T-cell (primary cell): Measurements from ENCODE around the gene ZNF236. TPM values are rescaled to one million over a fixed set of nuclear protein-coding genes. Genes with fewer than 3 reads are reported as not detected.

ENCODE experiments used
- ATAC-seq, 4 experiments: fragments of 200-7000 bp in 3 of 4; fragments of 150-1000 bp in 1 of 4; cut with Tn5 transposase; replicated peaks in 1 of 4; 1 replicate in 3 of 4; 2 replicates in 1 of 4; pipeline ENCODE4 v1.10.0; 2021; ENCODE audit warnings: moderate library complexity in 3 of 4, mild to moderate bottlenecking in 2 of 4, moderate number of reproducible peaks in 1 of 4
- CTCF ChIA-PET, 2 donors: fragments of 300-600 bp; sonication (Branson Sonifier 250); formaldehyde crosslinking; loops; one replicate each; lab custom pipeline; 2022; ENCODE audit warnings: antibody characterized with exemption in 2 of 2; lab: Charles Lee
- POLR2A ChIA-PET, 2 donors: fragments of 300-600 bp; sonication (Branson Sonifier 250); formaldehyde crosslinking; loops; one replicate each; lab custom pipeline; 2022; ENCODE audit warnings: antibody characterized with exemption in 2 of 2; lab: Charles Lee
- DNase-seq, 35 experiments: peaks; one replicate each; pipeline versions ENCODE4 v3.0.0 to v3.0.0-alpha.2; 2013 to 2023
- H3K27ac ChIP-seq: one replicate; pipeline ENCODE4 v1.5.1; 2013; ENCODE audit warnings: low read length
- H3K27me3 ChIP-seq, 2 experiments: replicated peaks in 1 of 2; 1 replicate in 1 of 2; 2 replicates in 1 of 2; pipeline versions ENCODE4 v1.6.1 to v1.7.0; 2013; ENCODE audit warnings: low read length in 1 of 2, mixed read lengths in 1 of 2; ENCODE audit not compliant: control insufficient read depth in 2 of 2, insufficient read depth in 2 of 2; ENCODE audit errors: extremely low read depth in 1 of 2
- H3K36me3 ChIP-seq, 2 donors: 1 replicate in 1 of 2; 2 replicates in 1 of 2; pipeline versions ENCODE4 v1.6.1 to v1.7.0; 2013; ENCODE audit warnings: low read length in 1 of 2; ENCODE audit not compliant: control insufficient read depth in 2 of 2, insufficient read depth in 1 of 2; ENCODE audit errors: extremely low read depth in 1 of 2
- H3K4me1 ChIP-seq, 2 experiments: 1 replicate in 1 of 2; 2 replicates in 1 of 2; pipeline versions ENCODE4 v1.6.1 to v1.7.0; 2013; ENCODE audit warnings: low read length in 2 of 2, mixed read lengths in 1 of 2; ENCODE audit not compliant: insufficient read depth in 2 of 2, control insufficient read depth in 1 of 2; ENCODE audit errors: extremely low read depth in 1 of 2
- H3K4me3 ChIP-seq, 2 donors: 1 replicate in 1 of 2; 2 replicates in 1 of 2; pipeline versions ENCODE4 v1.5.1 to v1.7.0; 2013; ENCODE audit warnings: mild to moderate bottlenecking in 2 of 2, low read length in 1 of 2, moderate library complexity in 1 of 2; ENCODE audit not compliant: control insufficient read depth in 1 of 2; ENCODE audit errors: extremely low read depth in 1 of 2
- H3K9me3 ChIP-seq: 2 replicates; pipeline ENCODE4 v1.7.0; 2013
- H3K27ac Mint-ChIP-seq, 2 donors: one replicate each; pipeline ENCODE4 v1.8.0; 2020 to 2021; ENCODE audit warnings: mild to moderate bottlenecking in 2 of 2, mixed read lengths in 2 of 2
- H3K27me3 Mint-ChIP-seq, 2 donors: one replicate each; pipeline ENCODE4 v1.8.0; 2021 to 2022; ENCODE audit warnings: mixed read lengths in 2 of 2
- H3K36me3 Mint-ChIP-seq: one replicate; pipeline ENCODE4 v1.8.0; 2021; ENCODE audit warnings: mixed read lengths
- H3K4me1 Mint-ChIP-seq, 3 donors: one replicate each; pipeline ENCODE4 v1.8.0; 2020 to 2022; ENCODE audit warnings: mixed read lengths in 3 of 3, mild to moderate bottlenecking in 1 of 3
- H3K4me3 Mint-ChIP-seq, 3 donors: one replicate each; pipeline ENCODE4 v1.8.0; 2020 to 2022; ENCODE audit warnings: mild to moderate bottlenecking in 3 of 3, mixed read lengths in 3 of 3, moderate library complexity in 3 of 3
- H3K9me3 Mint-ChIP-seq, 3 donors: one replicate each; pipeline ENCODE4 v1.8.0; 2020 to 2022; ENCODE audit warnings: mixed read lengths in 3 of 3
- WGBS: methylation state at CpG from one replicate; pipeline ENCODE4 v1.1.5; 2013; ENCODE audit warnings: missing lambda C conversion rate; ENCODE audit not compliant: insufficient coverage; 5-methylcytosine and 5-hydroxymethylcytosine counted together
- total RNA-seq, 35 experiments: library from RNA in 6 of 35; stranded (reverse) in 6 of 35; fragments of 120-200 nt in 1 of 35; gene quantifications; one replicate each; pipeline versions ENCODE4 v1.2.1 to v1.2.4 and lab custom pipeline; 2013 to 2026

ZNF236 gene
- total RNA-seq, 5 donors from 2014 or later (not counting 1 experiment from before 2014, with no cell fraction given), result 24.6 to 33.3 (median 28.4) TPM

DNA sequence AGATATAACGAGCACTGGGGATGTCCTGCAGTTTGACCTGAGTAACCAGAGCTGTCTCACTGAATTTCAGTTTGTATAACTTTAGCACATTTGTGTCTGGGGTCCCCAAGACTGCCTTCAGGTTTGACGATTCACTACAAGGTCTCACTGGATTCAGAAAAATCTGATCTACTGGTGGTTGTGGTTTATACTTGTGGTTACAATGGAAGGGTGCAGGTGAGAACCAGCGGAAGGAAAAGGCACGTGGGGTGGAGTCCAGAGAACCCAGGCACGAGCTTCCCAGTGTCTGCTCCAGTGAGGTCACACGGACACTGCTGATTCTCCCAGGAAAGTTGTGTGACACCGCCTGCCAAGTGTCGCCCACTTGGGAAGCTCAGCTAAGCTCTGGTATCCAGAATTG is 126.0 kb downstream of the ZNF236 start:
- H3K27me3 Mint-ChIP-seq, result no peaks in the 10 kb centered on the region
- H3K4me1 Mint-ChIP-seq, result peaks cover 21 to 44% (median 38%) of the 10 kb centered on the region in 3 donors
- H3K27ac Mint-ChIP-seq, result peak overlapping the region in 1 of 2 donors; percentile 0
- Histone ChIP-seq H3K9me3 (no peaks in the 10 kb centered on the region), H3K27me3 (no peaks in the 10 kb centered on the region), H3K36me3 (peaks cover 7 to 32% of the 10 kb centered on the region in 2 donors), H3K27ac (no peak overlapping the region), H3K4me1 (peaks cover 3 to 13% of the 10 kb centered on the region in 2 experiments), H3K4me3 (no peak overlapping the region)
- DNase-seq (peak in 1 of 35 experiments; percentile 10), ATAC-seq (no peak)
- H3K36me3 Mint-ChIP-seq, result peaks cover 77% of the 10 kb centered on the region
- 40% methylated on average over 8 of the region's 8 CpGs for whole genome bisulfite sequencing
- H3K9me3 Mint-ChIP-seq, result peaks cover 0 to 8% (median 2%) of the 10 kb centered on the region in 3 donors
- no peak overlapping the region for H3K4me3 Mint-ChIP-seq
- POLR2A ChIA-PET, result no interaction called here
- CTCF ChIA-PET, result interaction anchor here in 1 of 2 donors (0.6 kb wide), 1 partner anchor 739 kb away, joined by 3 read pairs; no protein-coding TSS in a partner anchor

DNA sequence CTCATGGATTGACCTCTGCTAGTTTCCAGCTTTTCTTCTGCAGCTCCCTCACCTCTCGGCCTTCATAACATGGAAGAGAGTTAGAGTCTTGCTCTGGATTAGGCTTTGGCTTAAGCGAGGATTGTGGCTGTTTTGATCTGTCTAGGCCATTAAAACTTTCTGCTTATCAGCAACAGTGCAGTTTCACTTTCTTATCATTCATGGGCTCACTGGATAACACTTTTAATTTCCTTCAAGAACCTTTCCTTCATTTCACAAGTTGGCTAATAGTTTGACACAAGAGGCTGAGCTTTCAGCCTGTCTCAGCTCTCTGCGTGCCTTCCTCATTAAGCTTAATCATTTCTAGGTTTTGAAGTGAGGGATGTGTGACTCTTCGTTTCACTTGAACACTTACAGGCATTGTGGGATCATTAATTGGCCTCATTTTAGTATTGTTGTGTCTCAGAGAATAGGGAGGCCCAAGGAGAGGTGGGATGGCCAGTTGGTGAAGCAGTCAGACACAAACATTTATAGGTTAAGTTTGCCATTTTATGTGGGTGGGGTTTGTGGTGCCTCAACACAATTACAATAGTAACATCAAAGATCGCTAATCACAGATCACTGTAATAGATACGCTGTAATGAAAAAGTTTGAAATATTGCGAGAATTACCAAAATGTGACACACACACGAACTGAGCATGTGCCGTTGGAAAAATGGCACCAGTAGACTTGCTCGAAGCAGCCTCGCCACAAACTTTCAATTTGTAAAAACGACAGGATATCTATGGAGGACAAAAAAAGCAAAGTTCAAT is 129.3 kb downstream of the ZNF236 start:
- ATAC-seq, result no peak
- no peaks in the 10 kb centered on the region for H3K9me3 ChIP-seq

GRCh38 chr18:76952747-76953146 is 130.4 kb downstream of the ZNF236 start:
- Mint-ChIP-seq H3K4me1 (peaks cover 14 to 30% (median 22%) of the 10 kb centered on the region in 3 donors), H3K27ac (no peak overlapping the region), H3K9me3 (no peaks in the 10 kb centered on the region), H3K4me3 (no peak overlapping the region), H3K36me3 (peaks cover 71% of the 10 kb centered on the region), H3K27me3 (no peaks in the 10 kb centered on the region)
- ATAC-seq (no peak), DNase-seq (no peak)
- Histone ChIP-seq H3K36me3 (peaks cover 19 to 49% of the 10 kb centered on the region in 2 donors), H3K9me3 (no peaks in the 10 kb centered on the region), H3K4me3 (no peak overlapping the region), H3K4me1 (peaks cover 3 to 9% of the 10 kb centered on the region in 2 experiments), H3K27ac (no peak overlapping the region), H3K27me3 (no peaks in the 10 kb centered on the region)
- WGBS, result 90% methylated on average over 2 of the region's 4 CpGs
- POLR2A ChIA-PET, result no interaction called here
- CTCF ChIA-PET, result no interaction called here

More for the DNA sequence above, 129.3 kb downstream of the ZNF236 start:
- Histone ChIP-seq H3K4me3 (no peak overlapping the region), H3K4me1 (peaks cover 3 to 13% of the 10 kb centered on the region in 2 experiments), H3K27me3 (no peaks in the 10 kb centered on the region), H3K27ac (no peak overlapping the region), H3K36me3 (peaks cover 19 to 44% of the 10 kb centered on the region in 2 donors)
- H3K36me3 Mint-ChIP-seq, result peaks cover 72% of the 10 kb centered on the region
- no peak for DNase-seq
- POLR2A ChIA-PET, result no interaction called here
- no peaks in the 10 kb centered on the region for H3K9me3 Mint-ChIP-seq
- 96% methylated on average over 7 of the region's 12 CpGs for WGBS
- CTCF ChIA-PET, result no interaction called here
- H3K27ac Mint-ChIP-seq, result peak overlapping the region in 1 of 2 donors; percentile 37
- peaks cover 21 to 39% (median 30%) of the 10 kb centered on the region in 3 donors for H3K4me1 Mint-ChIP-seq
- H3K27me3 Mint-ChIP-seq, result no peaks in the 10 kb centered on the region
- no peak overlapping the region for H3K4me3 Mint-ChIP-seq

DNA sequence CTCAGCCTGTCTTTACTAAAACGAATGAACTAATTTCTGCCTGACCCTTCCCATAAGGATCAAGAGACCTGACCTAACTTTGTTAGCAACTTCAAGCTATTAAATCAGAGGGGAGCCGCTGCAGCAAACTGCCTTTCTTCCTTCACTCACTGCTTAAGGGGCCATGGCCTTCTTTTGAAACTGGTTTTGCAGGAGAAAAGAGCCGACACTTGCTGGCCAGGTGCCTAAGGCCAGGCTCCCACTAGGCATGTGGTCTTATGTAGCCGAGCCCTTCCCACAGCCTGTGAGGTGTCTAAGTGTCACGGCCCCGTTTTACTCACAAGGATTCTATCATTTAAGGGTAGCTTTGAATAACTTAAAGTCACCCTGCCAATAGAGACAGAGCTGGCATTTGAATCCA is 130.8 kb downstream of the ZNF236 start:
- H3K9me3 ChIP-seq, result no peaks in the 10 kb centered on the region
- DNase-seq (no peak), ATAC-seq (no peak)
- ChIA-PET CTCF (no interaction called here), POLR2A (no interaction called here)
- Mint-ChIP-seq H3K27me3 (no peaks in the 10 kb centered on the region), H3K9me3 (no peaks in the 10 kb centered on the region), H3K27ac (no peak overlapping the region), H3K36me3 (peaks cover 69% of the 10 kb centered on the region), H3K4me3 (no peak overlapping the region), H3K4me1 (peaks cover 10 to 26% (median 18%) of the 10 kb centered on the region in 3 donors)
- peaks cover 1 to 7% of the 10 kb centered on the region in 2 experiments for H3K4me1 ChIP-seq
- 100% methylated on average over 2 of the region's 6 CpGs for WGBS
- H3K27me3 ChIP-seq, result no peaks in the 10 kb centered on the region
- no peak overlapping the region for H3K27ac ChIP-seq
- H3K4me3 ChIP-seq, result no peak overlapping the region
- H3K36me3 ChIP-seq, result peaks cover 22 to 53% of the 10 kb centered on the region in 2 donors

DNA sequence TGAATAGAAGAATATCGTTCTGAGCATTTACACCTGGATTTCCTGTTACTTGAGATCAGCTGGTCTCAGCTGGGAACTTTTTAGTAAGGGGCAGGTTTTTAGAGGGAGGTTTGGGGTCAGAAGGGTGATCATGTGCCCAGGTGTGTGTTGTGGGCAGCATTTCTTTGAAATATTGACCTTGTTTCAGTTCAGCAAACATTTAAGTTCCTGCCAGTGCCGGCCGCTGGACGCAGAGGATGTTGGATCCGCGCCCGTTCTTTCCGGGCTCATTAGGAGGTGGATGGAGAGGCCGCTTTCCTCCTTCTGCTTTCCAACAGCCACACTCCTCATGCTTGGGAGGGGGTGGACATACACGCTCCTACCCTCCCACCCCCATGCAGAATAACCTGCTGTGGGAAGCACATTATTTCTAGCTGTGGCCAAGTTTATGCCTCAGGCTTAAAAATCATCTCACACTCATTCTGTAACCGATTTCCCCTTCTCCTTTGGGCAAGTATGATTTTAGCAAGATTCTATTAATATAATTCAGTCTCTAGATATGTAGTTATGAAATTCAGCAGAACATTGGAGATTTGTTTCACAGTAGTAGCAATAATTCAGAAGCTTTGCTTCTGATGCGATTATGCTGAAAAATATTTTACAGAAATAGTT is 131.4 kb downstream of the ZNF236 start:
- Histone ChIP-seq H3K9me3 (no peaks in the 10 kb centered on the region), H3K27ac (no peak overlapping the region), H3K36me3 (peaks cover 28 to 58% of the 10 kb centered on the region in 2 donors), H3K4me3 (no peak overlapping the region), H3K4me1 (peaks cover 0 to 2% of the 10 kb centered on the region in 2 experiments), H3K27me3 (no peaks in the 10 kb centered on the region)
- CTCF ChIA-PET, result no interaction called here
- ATAC-seq, result no peak
- WGBS, result 100% methylated on average over 7 of the region's 12 CpGs
- Mint-ChIP-seq H3K27me3 (no peaks in the 10 kb centered on the region), H3K4me3 (no peak overlapping the region), H3K4me1 (peaks cover 4 to 21% (median 12%) of the 10 kb centered on the region in 3 donors), H3K9me3 (no peaks in the 10 kb centered on the region), H3K36me3 (peaks cover 65% of the 10 kb centered on the region), H3K27ac (no peak overlapping the region)
- POLR2A ChIA-PET, result no interaction called here
- DNase-seq, result no peak

- peaks cover 34 to 74% of the 10 kb centered on the region in 2 donors for H3K36me3 ChIP-seq
- no peak for ATAC-seq
- H3K36me3 Mint-ChIP-seq, result peaks cover 72% of the 10 kb centered on the region
Observed at GRCh38 chr18:76955524-76956170, 133.3 kb downstream of the ZNF236 start.

More at GRCh38 chr18:76955524-76956170, 133.3 kb downstream of the ZNF236 start:
- Histone ChIP-seq H3K4me1 (no peaks in the 10 kb centered on the region), H3K4me3 (no peak overlapping the region), H3K27ac (no peak overlapping the region), H3K27me3 (no peaks in the 10 kb centered on the region), H3K9me3 (no peaks in the 10 kb centered on the region)
- H3K27me3 Mint-ChIP-seq, result no peaks in the 10 kb centered on the region
- peaks cover 0 to 9% (median 8%) of the 10 kb centered on the region in 3 donors for H3K4me1 Mint-ChIP-seq
- no peak for DNase-seq
- no peak overlapping the region for H3K27ac Mint-ChIP-seq
- no peaks in the 10 kb centered on the region for H3K9me3 Mint-ChIP-seq
- WGBS, result 98% methylated on average over 28 of the region's 28 CpGs
- CTCF ChIA-PET, result no interaction called here
- H3K4me3 Mint-ChIP-seq, result no peak overlapping the region
- POLR2A ChIA-PET, result no interaction called here
